ENCODE results near the gene PARVB.

DNA sequence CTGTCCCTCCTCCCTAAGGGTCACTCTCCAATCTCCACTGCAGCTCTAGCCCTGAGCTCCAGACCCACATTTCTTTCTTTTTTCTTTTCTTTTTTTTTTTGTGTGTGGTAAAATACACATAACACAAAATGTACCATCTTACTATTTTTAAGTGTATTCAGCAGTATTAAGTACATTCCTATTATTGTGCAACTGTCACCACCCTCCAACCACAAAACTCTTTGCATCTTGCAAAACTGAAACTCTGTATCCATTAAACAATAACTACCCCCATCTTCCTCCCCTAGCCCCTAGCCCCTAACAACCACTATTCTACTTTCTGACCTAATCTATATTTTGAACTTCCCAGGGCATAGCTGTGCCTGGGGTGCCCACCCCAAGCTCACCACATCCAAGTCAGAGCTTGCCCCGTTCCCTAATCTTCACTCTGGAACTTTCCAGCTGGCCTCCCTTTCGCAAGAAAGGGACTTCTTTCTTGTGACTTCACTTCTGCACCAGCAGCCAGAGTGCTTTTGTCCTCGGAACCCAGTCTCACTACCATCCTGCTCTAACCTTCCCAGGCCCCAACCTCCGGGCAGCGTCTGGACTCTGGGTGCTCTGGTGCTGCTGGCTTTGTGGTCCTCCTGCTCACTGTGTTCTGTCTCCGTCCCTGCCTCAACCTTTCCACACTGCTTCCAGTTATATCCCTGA is 187.3 kb downstream of the PARVB start:
- TF ChIP-seq CTCF (conservative IDR thresholded peaks at IDR 0.05) (no peak), EZH2 (IDR thresholded peaks at IDR 0.05; ENCODE audit: low read depth) (no peak)
